HEK293T (cell line): ENCODE data around the gene PGM1.

ENCODE experiments used
- ARNT ChIP-seq: fragments of 450-650 bp; IDR thresholded peaks from 2 replicates; pipeline ENCODE4 v1.6.1; 2017; ENCODE audit warnings: mild to moderate bottlenecking
- BHLHE40 ChIP-seq: fragments of 450-650 bp; IDR thresholded peaks from 2 replicates; pipeline ENCODE4 v1.6.1; 2016; ENCODE audit warnings: mild to moderate bottlenecking, moderate library complexity, borderline replicate concordance
- ELF4 ChIP-seq: fragments of 450-650 bp; IDR thresholded peaks from 2 replicates; pipeline ENCODE4 v1.6.1; 2017; ENCODE audit warnings: antibody characterized with exemption
- FOXM1 ChIP-seq: fragments of 450-650 bp; IDR thresholded peaks from 2 replicates; pipeline ENCODE4 v1.6.1; 2017; ENCODE audit warnings: mild to moderate bottlenecking, borderline replicate concordance
- L3MBTL2 ChIP-seq: fragments of 450-650 bp; conservative IDR thresholded peaks from 2 replicates; pipeline ENCODE4 v1.6.1; 2016; ENCODE audit warnings: mild to moderate bottlenecking
- LEF1 ChIP-seq: fragments of 450-650 bp; IDR thresholded peaks from 2 replicates; pipeline ENCODE4 v1.6.1; 2017; ENCODE audit warnings: mild to moderate bottlenecking, borderline replicate concordance
- NFRKB ChIP-seq: fragments of 450-650 bp; IDR thresholded peaks from 2 replicates; pipeline ENCODE4 v1.6.1; 2016; ENCODE audit warnings: mild to moderate bottlenecking, moderate library complexity
- SP1 ChIP-seq: fragments of 450-650 bp; IDR thresholded peaks from 2 replicates; pipeline ENCODE4 v1.6.1; 2017
- SUZ12 ChIP-seq: fragments of 450-650 bp; IDR thresholded peaks from 2 replicates; pipeline ENCODE4 v1.6.1; 2016; ENCODE audit warnings: mild to moderate bottlenecking
- TARDBP ChIP-seq: fragments of 450-650 bp; IDR thresholded peaks from 2 replicates; pipeline ENCODE4 v1.6.1; 2016
- ZNF384 ChIP-seq: fragments of 450-650 bp; IDR thresholded peaks from 2 replicates; pipeline ENCODE4 v1.6.1; 2016

- TF ChIP-seq ZNF384 = no peak
- no peak for TF ChIP-seq L3MBTL2
- TF ChIP-seq TARDBP = no peak
- TF ChIP-seq ARNT = no peak
- TF ChIP-seq NFRKB = no peak
- TF ChIP-seq FOXM1 = no peak
- no peak for TF ChIP-seq LEF1
- TF ChIP-seq SP1 = no peak
- TF ChIP-seq ELF4 = no peak
- no peak for TF ChIP-seq BHLHE40
- TF ChIP-seq SUZ12 = no peak
Measured at GRCh38 chr1:63621075-63621474, 27.9 kb downstream of the PGM1 start.
